HG03097 (cell line): Measurements from ENCODE around the gene REPS2.

ENCODE experiments used
- ATAC-seq: cut with Tn5 transposase; IDR thresholded peaks from one replicate; pipeline ENCODE4 v1.9.1; 2021; ENCODE audit not compliant: unreplicated experiment, low FRiP score

REPS2 gene

GRCh38 chrX:16946361-16946964 lies at the start of gene REPS2:
REPS2 (plus strand) TSS chrX:16946658; CDS start chrX:16946862, 204 bp downstream.
- ATAC-seq: peak; percentile 85

DNA sequence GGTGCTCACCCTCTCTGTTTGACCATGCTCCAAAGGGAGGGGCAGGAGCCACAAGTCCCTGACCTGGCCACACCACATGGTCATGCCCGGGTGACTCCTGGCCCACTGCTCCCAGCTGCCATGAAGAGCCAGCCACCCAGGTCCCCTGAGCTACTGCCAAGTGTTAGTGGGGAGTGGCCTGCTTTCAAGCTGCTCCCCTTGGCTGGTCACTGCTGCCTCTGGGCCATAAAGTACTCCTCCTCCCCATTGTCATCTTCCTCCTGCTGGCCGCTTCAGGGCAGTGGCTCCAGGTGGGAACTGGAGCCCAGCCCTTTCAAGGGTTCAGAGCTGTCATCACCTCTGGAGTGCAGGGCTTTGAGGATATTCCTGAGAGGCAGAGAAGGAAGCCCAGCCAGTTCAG lies 49.0 kb upstream of the REPS2 start:
- no peak for ATAC-seq

GRCh38 chrX:16903274-16904022 lies 43.0 kb upstream of the REPS2 start:
- no peak for ATAC-seq

GRCh38 chrX:16910376-16910775 lies 36.1 kb upstream of the REPS2 start:
- ATAC-seq: no peak

DNA sequence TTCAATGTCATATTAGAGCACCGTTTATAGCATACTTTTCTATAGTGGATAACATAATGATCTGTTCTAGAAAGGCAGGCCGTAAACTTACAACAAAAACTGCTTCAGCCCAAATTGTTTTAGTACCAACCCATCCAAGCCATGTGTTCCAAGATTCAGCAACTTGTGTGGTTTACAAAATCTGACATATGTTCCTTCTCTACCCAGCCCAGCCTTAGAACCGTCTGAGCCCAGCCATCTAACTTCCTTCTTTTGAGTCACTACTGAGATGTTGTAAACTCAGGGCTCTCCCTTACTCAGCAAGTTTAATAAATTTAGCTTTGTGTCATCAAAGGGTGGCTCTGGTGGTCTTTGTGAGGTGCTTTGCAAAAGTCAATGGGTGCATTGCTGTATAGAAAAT lies 32.4 kb upstream of the REPS2 start:
- ATAC-seq: no peak

DNA sequence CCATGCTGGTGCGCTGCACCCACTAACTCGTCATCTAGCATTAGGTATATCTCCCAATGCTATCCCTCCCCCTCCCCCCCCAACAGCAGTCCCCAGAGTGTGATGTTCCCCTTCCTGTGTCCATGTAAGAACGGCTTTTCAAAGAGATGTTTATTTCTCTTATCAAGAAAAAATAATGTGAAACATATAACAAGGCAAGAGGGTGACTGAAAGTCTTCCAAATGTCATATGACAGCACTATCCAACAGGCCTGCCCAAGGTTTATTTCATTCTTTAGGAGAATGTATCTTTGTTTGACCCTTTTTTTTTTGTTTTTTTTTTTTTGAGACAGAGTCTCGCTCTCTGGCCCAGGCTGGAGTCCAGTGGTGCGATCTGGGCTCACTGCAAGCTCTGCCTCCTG lies 29.9 kb upstream of the REPS2 start:
- ATAC-seq: no peak

DNA sequence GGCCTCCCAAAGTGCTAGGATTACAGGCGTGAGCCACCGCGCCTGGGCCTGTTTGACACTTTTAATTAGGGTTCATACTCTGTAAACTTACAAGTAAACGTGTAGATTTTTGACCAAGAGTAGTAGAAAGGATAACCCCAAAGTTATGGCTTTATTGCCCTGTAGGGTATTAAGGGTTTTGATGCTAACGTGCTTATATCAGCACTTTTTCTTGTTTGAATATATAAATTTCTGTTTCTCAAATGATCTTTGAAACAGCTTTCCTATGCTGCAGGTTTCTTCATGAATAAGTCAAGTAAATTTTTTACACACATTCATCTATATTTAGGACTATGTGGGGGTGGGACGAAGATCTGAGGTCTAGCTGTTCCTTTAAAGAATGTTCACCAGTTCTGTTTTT lies 29.3 kb upstream of the REPS2 start:
- ATAC-seq: no peak

- no peak for ATAC-seq
Measured at GRCh38 chrX:16918979-16919378, 27.5 kb upstream of the REPS2 start.

DNA sequence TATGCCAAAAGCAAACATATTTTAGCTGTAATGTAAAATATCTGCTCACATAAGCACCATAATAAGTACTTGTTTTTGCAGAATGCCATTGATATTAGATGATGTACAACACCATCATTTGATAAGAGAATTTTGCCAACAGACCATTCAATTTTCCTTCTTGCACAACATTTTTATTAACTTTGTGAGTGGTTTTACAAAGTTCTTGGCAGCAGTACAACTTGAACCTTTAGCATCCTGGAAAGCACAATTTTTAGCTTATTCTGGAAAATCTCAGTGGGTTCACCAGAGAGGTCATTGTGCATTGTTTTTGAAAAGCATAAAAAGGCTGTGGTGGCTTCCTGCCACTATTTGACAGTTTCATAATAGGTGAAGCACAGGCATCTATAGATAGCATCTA lies 26.4 kb upstream of the REPS2 start:
- no peak for ATAC-seq

DNA sequence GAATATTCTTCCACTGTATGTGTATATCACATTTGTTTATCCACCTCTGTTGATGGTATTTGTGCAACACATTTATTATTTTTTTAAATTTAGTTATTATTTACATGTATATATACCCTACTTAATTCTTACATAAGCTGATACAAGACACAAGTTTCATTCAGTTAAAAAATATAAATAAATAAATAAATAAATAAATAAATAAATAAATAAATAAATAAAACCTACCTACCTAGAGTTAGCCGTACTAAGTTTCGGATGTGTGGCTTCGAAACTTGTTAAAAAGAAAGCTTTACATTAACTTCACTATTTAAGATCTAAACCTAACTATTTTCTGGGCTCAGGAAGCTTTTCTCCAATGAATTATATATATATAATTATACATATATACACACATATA lies 23.3 kb upstream of the REPS2 start:
- ATAC-seq: no peak

GRCh38 chrX:16924631-16925480 lies 21.6 kb upstream of the REPS2 start:
- ATAC-seq: no peak

DNA sequence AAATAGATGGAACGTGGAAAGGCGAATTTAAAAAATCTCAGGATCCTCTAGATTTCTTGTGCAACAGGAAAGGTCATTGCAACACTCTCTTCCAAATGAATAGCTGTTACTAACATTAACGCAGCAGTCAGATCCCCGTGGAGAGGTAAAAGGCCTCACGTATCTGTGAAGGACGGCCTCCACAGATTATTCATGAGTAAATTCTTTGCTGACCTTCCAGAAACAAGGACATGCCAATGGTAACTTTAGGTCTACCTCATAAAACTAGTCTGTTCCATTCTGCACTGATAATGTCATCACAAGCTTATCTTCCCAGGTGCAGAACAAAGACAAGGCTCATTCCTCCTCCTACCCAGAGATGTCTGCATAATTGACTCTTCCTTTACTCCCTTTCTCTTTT lies 16.1 kb upstream of the REPS2 start:
- no peak for ATAC-seq

GRCh38 chrX:16931371-16931770 lies 15.1 kb upstream of the REPS2 start:
- no peak for ATAC-seq

GRCh38 chrX:16931855-16932575 lies 14.4 kb upstream of the REPS2 start:
- ATAC-seq: no peak

DNA sequence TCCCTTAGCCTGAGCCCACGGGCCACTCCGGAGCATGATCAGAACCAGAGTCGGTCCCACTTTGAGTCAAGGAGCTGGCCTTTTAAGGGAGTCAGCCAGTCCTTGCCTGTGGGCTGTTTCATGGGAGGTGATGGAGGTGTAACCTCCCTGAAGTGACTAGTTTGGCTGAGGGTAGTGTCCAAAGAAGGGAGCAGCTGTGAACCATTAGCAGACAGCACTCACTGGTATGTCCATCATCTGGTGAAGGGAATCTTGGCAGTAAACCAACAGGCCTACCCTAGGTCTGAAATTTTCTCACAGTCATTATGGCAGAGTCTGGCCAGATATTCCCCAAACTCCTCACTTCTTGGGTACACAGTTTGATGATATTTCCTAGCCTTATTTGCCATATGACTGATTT lies 12.3 kb upstream of the REPS2 start:
- ATAC-seq: no peak

DNA sequence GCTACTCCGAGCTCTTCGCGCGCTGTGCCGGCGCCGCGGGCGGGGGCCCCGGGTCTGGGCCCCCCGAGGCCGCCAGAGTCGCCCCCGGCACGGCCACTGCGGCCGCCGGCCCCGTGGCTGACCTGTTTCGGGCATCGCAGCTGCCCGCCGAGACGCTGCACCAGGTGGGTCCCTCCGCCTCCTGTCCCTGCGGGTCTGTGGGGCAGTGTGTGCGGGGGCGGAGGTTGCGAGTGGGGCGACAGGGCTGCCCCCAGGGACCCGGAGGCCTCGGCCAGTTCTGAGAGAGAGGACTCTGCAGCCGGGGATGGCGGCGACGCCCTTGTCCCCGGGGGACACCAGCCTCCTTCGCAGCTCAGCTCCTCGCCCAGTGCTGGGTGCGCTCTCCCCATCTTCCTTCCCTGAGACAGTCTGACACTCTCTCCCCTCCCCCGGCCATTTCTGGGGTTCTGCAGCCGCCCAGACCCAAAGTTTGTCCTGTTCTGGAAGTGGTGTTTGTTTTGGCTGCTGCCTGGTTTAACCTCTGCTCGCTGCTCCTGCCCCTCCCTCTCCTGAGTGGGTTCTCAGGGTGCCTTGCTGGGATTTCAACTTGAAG lies 609 bp downstream of the REPS2 start:
- ATAC-seq: no peak

GRCh38 chrX:16950423-16950822 lies 4.0 kb downstream of the REPS2 start:
- no peak for ATAC-seq

DNA sequence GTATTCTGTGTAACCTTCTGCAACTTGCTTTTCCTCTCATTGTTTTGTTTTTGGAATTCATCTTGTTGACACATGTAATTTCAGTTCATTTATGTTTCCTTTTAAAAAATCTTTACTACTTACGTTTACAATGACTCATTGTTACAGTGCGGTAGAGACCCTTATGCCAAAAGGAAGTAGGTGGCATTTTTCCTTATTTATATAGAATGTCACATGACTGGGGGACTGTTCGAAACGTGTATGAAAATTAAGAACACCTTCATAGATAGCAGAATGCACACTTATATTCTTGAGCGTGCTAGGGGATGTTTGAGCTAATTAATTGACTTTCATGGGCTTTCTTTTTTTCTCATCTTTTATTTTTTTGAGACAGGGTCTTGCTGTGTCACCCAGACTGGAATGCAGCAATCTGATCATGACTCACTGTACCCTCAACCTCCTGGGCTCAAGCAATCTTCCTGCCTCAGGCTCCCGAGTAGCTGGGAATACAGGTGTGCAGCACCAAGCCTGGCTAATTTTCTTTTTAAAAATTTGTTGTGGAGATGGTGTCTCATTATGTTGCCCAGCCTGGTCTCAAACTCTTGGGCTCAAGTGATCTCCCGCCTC lies 7.3 kb downstream of the REPS2 start:
- no peak for ATAC-seq

- no peak for ATAC-seq
Measured at GRCh38 chrX:16957751-16958150, 11.3 kb downstream of the REPS2 start.

GRCh38 chrX:16958356-16958755 lies 11.9 kb downstream of the REPS2 start:
- no peak for ATAC-seq
